GM19035 (cell line): ENCODE data around the gene MKI67.

Source experiments
- ATAC-seq: cut with Tn5 transposase; IDR thresholded peaks from one replicate; pipeline ENCODE4 v1.9.1; 2021; ENCODE audit not compliant: unreplicated experiment

MKI67 gene

DNA sequence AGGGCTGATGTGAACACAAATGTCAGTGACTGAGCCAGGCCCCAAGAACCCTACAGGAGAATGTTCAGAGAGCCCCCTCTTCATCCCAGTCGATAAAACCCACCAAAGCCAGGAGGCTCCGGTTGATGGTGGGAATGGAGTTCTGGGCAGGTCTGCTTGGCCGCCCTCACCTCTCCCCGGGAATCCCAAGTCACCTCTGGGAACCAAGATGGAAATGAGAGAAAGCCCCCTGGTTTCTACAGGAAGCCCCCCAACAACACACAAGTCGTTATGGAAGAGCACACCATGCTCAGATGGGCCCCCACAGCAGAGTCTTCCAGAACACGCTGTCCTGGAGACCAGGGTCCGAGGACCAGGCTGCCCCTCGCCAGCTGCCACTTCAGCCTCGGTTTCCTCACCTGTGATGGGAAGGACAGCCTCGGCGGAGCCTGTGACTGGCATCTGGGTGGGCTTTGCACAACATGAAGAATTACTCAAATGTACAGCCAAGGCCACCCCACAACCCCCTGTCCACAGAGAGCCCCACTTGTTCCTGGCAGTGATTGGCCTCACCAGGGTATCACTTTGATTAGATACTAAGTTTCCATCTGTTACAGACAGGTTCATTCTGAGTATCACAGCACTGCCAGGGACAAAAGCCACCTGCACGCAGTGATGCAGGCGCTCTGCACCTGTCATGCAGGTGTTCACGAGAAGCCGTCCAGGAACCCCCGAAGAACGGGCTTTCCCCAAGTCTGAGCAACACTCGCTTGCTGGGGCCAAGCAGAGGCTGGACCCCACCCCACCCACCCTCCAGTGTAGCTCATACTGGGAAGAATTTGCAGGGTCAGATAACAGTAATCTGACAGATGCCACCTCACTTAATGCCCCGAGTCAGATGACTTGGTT is 57.6 kb downstream of the MKI67 start:
- no peak for ATAC-seq

DNA sequence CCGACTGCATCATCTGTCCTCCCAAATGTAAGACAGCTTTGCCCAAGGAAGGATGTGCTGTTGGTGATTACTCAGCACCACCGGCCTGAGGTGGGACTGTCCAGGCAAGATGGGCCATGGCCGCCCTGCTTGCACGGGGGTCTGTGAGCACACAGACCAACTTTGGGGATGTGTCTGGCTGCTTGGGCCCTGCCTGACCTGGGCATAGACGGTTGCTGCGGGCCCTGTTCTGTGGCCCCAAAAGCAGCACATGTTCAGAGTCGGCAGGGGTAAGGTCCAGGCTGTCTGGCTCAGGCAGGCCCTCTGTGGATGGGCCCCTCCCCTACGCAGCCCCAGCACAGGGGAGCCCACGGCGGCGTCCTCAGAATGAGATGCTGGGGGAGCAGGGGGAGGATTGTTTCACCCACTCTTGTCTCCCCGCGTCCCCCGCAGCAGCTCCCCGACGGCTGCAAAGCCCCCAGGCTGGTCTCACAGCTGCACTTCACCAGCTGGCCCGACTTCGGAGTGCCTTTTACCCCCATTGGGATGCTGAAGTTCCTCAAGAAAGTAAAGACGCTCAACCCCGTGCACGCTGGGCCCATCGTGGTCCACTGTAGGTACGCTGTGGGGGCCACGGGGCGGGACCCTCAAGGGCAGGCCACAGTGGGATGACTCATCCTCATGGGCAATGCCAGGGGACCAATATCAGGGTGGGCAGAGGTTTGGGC is 58.4 kb downstream of the MKI67 start:
- ATAC-seq, result no peak

DNA sequence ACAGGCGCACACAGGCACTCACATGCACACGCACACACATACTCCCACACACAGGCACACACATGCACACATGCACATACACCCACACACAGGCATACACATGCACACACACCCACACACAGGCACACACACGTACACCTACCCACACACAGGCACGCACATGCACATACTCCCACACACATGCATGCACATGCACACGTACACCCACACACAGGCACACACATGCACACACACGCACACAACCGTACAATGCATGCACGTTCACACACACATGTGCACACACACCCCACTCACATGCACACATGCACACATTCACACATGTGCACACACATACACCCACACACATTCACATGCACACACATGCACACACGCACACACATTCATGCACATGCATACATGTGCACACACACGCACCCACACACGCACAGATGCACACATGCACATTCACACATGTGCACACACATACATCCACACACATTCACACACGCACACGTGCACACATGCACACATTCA is 59.3 kb downstream of the MKI67 start:
- no peak for ATAC-seq

DNA sequence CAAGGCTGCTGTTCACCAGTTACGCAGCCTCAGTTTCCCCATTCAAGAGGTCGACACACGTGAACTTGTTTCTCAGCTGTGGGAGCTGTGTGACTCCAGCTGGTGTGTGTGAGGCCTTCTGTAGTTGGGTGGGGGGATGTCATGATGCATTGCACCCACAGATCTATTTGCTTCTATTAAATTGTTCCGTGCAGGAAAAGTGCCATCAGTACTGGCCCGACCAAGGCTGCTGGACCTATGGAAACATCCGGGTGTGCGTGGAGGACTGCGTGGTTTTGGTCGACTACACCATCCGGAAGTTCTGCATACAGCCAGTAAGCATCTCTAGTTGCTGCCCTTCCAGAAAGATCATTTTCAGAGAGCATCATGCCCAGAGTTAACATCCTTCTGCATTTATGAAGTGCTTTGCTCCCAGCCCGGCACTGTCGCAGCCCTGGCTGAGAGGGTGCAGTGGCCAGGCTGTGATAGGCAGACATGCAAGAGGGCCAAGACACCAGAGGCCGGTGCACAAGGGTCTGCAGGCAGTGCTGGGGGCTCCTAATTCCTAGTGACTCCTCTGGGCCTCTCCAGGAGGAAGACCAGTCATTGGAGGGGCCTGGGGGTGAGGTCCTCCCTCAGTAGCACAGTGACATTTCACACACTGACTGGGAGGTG is 60.2 kb downstream of the MKI67 start:
- no peak for ATAC-seq

DNA sequence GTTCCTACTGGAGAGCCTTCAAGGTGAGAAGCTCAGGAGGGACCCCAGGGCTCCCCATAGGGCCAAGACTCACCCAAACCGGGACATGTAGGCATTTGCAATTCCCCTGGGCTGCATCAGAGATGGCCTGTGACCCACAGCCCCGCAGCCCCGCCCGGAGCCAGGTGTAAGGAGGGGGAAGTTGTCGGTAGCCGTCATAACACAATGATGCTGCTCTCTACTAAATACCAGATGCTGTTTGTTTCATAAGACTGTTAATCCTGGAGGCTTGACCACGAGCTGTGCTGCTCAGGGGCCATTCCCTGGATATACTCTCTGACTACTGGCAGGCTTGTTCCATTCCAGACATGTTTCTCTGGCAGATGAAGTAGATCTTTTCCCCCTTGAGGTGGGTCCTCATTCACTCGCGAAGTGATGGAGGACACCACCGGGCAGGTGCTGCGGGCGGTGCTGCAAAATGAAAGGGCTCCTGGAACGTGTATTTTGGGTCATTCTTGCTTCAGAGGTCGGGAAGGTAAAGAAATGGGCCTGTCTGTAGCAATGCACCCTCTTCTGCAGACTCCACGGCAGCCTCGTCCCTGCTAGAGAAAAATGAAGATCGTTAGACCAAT is 61.1 kb downstream of the MKI67 start:
- ATAC-seq, result peak; percentile 32

DNA sequence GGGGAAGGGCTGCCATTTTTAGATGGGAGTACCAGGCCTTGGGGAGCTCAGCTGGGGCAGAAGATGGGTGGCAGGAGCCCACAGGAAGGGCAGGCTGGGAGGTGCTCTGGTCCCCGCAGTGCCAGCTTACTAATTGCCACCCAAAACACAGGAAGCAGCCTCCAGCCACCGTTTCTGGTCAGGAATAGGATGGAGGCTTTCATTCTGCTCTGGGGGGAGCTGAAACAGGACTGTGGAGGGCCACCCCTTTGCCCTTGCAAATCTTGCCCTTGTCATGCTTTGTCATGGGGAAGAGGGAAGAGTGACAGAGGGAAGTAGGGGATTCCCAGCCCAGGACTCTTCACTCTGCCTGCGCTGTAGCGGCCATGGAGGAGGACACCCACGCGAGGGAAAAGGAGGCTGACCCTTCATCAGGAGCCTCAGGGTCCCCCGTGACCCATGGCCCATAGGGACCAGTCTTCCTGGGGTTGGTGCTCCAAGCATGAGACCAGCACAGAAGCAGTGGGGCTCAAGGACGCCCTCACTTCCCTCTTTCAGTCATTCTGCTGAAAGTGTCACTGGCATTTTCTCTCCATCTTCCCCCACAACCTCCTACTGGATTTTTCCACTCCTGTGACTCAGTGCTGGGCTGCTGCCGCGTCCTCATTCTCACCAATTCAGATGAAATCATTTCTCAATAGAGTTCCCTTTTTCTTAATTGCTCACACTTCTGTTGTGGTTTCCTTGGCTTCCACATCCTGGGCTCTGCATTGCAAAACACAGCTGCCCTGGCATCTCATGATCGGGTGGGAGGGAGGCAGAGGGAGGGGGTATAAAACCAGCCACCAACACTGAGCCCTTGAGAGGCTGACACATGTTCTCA is 61.9 kb downstream of the MKI67 start:
- ATAC-seq, result peak; percentile 38

DNA sequence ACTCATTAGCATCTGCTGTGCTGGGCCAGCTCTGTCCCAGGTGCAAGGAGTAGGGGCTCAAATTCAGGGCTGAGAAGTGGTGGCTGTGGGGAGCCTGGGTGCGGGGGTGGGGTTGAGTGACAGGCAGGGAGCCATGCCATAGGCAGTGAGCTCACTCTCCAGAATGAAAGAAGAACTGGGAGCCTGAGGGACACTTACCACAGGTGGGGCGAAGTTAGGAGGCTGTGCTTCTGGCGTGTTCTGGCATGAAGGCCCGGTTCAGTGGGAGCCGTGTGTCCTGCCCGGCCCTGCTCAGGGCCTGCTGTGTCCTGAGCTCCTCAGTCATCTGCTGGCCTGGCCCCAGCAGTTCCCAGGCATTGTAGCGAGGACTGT is 62.5 kb downstream of the MKI67 start:
- ATAC-seq, result peak; percentile 23

DNA sequence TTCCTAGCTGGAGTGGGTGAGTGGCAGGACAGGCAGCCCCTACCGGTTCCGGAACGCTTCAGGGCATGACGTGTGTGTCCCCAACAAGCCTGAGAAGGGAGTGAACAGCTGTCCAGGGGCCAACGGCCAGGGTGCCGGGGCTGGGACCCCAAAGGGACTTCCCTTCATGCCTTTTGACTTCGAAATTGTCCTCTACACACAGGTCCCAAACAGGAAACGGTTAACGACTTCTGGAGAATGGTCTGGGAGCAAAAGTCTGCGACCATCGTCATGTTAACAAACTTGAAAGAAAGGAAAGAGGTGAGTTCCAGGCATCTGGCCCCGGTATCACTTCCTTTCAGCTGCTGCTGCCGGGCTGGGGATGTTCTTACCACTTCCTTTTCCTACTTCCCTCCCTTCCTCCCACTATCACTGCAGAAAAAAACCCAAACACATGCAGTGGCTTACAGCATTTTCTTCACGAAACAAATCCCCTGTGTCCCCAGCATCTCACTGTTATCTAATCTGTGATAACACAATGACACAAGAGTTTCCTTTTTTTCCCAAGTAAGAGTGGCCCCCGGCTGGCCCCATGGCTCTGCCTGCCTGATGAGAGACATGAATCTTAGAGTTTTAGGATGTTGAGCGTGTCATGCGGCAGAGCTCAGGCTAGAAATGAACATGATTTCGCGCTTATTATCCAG is 63.2 kb downstream of the MKI67 start:
- peak; percentile 46 for ATAC-seq

DNA sequence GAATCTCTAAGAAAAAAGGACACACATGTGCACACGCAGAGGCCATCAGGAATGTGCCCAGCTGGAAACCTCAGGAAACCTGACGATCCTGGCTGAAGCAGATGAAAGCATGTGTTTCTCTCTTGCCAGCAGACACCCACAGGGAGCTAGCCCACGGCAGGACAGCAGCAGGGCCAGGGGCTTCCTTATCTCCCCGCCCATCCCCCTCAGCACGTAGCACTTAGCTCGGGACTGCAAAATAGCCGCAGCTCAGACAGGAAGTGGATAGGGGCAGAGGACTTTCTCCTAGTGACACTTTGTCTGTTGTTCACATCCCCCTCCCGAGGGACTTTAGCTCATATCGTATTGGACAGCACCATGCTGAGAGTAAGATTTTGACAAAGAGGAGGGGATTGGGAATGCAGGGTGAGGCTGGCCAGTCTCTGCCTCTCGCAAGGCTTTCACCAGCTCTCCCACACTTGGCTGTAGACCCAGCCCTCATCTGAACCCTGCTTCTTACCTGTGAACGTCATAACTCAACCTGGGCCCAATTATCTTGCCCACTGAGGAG is 63.8 kb downstream of the MKI67 start:
- ATAC-seq, result peak; percentile 1

DNA sequence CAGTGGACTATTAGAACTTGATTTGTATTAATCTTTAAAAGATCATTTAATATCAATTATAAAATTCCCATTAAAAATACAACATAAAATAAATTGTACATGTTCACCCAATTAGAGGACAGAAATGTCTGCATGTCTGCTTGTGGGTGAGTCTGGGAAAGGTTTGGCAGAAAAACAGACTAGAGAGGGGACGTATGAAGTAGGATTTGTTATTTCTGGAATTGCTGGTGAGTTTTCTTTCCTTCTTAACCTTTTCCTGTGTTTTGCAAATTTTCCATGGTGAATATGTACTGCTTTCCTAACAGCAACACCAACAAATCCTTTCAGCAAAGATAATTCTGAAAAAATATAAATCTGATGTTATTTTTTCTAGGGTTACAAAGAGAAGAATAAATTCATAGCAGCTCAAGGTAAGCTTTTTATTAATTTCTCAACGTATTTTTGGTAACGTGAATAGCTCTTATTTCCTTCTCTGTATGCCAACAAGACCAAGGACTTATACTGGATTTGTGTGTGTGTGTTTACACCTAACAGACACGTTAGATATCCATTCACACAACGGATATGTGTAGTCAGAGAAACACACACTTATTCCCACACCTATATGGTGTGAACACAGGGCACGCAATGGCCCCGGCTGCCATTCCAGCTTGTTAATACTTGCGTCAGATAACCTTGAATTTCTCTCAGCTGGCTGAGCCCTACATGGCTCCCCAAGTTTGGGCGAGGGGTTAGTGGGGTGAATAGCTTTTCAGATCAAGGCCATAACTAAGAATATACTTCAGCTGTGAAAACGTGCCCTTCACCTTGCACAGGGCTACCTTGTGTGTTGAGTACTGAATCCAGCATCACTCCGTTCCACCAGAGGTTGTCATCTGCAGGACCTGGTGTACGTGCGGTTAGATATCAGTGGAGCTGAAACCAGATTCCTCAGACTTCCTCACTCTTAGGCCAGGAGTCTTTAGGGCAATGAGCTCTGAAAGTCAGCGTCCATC is 64.6 kb downstream of the MKI67 start:
- no peak for ATAC-seq

DNA sequence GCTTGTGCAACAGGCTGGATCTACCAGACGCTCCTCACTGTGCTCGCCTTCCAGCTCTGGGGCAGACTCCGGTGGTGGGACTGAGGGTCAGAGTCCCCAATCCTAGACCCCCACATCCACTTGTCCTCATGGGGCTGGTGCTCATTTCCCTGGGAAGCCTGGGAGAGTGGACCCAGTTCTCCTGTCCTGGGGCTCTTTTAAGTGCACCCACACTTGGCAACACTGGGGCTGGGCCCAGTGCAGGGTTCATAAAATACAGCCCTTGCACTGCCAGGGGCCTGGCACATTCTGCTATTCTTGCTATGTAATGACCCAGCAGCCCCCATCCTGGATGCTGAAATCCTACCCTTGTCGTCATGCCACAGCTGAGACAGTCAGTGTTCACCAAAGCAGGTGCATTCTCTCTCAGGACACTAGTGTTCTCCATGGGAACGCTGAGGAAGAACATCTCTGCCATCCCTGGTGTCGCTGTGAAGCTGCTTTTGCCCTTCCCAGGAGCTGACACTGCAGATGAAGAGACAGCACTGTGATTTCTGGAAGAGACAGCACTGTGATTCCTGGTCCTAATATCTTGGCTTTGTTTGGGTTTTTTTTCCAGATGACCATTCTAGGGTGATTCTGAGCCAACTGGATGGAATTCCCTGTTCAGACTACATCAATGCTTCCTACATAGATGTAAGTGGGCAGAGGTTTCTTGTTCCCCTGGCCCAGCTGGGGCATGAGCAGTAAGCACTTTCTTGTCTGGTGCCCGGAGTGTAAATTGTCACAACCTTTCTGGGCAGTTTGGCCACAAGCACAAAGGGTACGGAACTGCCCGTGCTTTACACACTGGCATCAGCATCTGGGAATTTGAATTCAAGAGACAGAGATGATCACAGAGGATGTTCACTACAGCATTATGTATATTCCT is 65.6 kb downstream of the MKI67 start:
- ATAC-seq, result no peak

DNA sequence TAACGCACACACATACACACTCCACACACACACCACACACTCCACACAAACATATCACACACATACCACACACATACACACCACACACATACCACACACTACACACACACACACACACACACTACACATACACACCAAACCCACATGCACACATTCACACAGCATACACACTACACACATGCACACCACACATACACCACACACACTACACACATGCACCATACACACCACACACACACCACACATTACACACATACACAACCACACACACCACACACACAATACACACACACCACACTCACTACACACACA is 66.3 kb downstream of the MKI67 start:
- no peak for ATAC-seq

DNA sequence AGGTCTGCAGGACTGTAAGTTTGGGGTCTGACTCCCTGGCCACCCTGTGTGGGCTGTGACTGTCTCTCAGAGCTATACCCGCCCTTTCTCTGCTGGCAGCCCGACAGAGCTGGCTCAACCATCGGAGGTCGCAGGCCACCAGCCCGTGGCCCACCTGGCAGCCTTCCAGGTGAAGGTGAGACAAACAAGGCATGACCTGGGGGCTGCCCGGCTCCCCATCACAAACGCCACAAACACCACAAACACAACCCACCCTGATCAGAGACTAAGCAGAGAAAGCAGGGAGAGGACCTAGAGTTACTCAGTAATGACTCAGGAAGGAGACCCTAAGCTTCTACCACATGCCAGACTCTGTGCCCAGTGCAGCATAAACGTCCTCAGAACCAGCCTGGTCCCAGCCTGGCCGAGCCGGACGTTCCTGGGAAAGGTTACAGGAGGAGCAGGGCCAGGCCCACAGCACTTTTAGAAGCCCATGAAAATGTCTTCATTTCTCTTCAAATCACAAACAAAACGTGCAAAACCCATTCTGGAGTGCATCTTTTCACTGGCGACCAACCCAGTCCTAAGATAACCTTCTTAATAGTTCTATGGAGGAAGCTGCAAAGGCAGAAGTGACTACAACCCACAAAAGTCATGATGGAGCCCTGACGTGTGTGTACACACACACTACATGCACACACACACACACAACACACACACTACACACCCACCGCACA is 66.8 kb downstream of the MKI67 start:
- no peak for ATAC-seq

DNA sequence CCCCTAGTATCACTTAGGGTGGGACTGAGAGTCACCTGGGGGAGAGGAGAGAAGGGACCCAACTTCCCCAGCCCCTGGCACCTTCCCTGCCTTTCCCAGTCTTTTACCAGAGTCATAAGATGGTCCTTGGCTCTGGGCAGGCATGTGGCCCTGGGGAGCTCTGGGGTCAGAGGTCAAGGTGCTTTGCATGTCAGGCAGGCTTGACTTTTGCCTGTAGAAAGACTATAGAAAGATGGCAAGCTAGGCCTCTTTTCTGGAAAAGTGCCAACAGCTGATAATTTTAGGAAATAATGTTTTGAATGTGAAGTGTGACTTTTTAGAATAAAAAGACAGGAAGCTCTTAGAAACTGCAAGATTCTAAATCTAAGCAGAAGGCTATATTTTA is 67.5 kb downstream of the MKI67 start:
- no peak for ATAC-seq

DNA sequence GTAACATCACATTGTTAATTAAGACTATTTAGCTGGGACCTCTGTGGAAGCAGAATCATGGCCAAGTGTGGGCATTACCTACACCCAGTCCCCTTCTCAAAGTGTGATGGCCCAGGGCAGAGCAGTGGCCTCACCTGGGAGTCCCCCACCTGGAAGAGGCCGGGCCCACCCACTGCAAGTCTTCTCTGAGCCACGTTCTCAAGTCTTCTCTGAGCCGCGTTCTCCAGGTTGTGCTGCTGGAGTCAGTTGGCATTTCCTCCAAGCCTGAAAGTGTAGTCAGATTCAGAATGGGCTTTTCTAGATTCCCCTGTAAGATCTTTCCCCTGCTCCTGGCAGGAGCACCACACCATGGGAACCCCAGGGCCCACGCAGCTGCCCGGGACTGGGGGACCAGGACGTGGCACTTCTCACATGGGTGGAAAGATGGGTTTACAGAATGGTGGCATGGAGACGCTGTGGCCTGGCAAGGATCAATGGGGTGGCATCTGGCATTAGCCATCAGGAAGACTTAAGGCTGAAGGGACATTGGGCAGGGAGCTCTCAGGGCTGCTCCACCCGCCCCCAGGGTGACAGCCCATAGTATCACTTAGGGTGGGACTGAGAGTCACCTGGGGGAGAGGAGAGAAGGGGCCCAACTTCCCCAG is 68.0 kb downstream of the MKI67 start:
- ATAC-seq, result no peak

DNA sequence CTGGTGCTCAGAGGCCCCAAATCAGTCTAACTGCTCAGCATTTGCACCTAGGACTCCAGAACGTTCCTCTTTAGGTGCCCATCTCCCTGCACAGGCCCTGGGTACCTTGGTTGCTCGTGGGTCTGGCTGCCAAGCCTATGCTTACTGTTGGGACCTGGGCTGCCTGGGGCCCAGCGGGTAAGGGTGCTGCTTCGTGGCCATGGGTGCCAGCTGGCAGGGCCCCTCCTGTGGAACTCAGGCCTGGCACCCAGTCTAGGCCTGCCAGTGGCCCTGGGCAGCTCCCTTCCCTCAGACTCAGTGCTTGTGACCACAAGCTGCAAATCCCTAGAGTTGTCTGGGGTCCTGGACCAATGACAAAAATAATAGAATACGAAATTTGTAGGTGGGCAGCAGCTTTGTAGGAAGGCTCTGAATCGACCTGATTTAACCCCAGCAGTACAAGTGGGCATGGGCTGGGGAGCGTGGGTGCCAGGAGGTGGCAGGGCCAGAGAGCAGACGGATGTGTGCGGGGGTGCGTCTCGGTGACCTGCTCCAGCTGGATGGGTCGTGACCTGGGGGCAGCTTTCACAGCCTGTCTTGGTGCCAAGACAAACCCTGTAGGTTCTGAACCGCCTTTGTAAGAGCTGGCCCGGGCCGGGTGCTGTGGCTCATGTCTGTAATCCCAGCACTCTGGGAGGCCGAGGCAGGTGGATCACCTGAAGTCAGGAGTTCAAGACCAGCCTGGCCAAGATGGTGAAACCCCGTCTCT is 69.7 kb downstream of the MKI67 start:
- ATAC-seq, result no peak
